HEK293T (cell line): Measurements from ENCODE around the gene NUP43.

ENCODE experiments used
- BHLHE40 ChIP-seq: fragments of 450-650 bp; IDR thresholded peaks from 2 replicates; pipeline ENCODE4 v1.6.1; 2016; ENCODE audit warnings: mild to moderate bottlenecking, moderate library complexity, borderline replicate concordance
- ELF4 ChIP-seq: fragments of 450-650 bp; IDR thresholded peaks from 2 replicates; pipeline ENCODE4 v1.6.1; 2017; ENCODE audit warnings: antibody characterized with exemption
- FOXA1 ChIP-seq: fragments of 450-650 bp; IDR thresholded peaks from 2 replicates; pipeline ENCODE4 v1.6.1; 2016; ENCODE audit warnings: mild to moderate bottlenecking
- FOXK2 ChIP-seq: fragments of 450-650 bp; IDR thresholded peaks from 2 replicates; pipeline ENCODE4 v1.6.1; 2016; ENCODE audit warnings: mild to moderate bottlenecking
- FOXM1 ChIP-seq: fragments of 450-650 bp; IDR thresholded peaks from 2 replicates; pipeline ENCODE4 v1.6.1; 2017; ENCODE audit warnings: mild to moderate bottlenecking, borderline replicate concordance
- LEF1 ChIP-seq: fragments of 450-650 bp; IDR thresholded peaks from 2 replicates; pipeline ENCODE4 v1.6.1; 2017; ENCODE audit warnings: mild to moderate bottlenecking, borderline replicate concordance
- NFRKB ChIP-seq: fragments of 450-650 bp; IDR thresholded peaks from 2 replicates; pipeline ENCODE4 v1.6.1; 2016; ENCODE audit warnings: mild to moderate bottlenecking, moderate library complexity
- SP1 ChIP-seq: fragments of 450-650 bp; IDR thresholded peaks from 2 replicates; pipeline ENCODE4 v1.6.1; 2017
- SUZ12 ChIP-seq: fragments of 450-650 bp; IDR thresholded peaks from 2 replicates; pipeline ENCODE4 v1.6.1; 2016; ENCODE audit warnings: mild to moderate bottlenecking
- TARDBP ChIP-seq: fragments of 450-650 bp; IDR thresholded peaks from 2 replicates; pipeline ENCODE4 v1.6.1; 2016
- ZNF384 ChIP-seq: fragments of 450-650 bp; IDR thresholded peaks from 2 replicates; pipeline ENCODE4 v1.6.1; 2016
- TF ChIP-seq, protein P1 (sequence below): fragments of 450-650 bp; IDR thresholded peaks from 2 replicates; pipeline ENCODE4 v1.6.1; 2016

DNA sequence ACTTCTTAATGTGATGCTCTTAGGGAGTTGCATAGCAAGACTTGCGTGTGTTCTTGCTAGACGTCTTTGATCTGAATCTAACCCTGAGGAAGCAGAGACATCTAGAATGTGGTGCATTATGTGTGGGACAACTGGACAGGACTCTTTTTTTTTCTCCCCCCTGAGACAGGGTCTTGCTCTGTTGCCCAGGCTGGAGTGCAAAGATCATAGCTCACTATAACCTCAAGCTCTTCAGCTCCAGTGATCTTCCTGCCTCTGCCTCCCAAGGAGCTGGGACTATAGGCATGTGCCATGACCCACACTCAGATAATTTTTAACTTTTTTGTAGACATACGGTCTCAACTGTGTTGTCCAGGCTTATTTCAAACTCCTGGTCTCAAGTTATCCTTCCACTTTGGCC, 37.2 kb upstream of the NUP43 start:
- TF ChIP-seq, protein P1, sequence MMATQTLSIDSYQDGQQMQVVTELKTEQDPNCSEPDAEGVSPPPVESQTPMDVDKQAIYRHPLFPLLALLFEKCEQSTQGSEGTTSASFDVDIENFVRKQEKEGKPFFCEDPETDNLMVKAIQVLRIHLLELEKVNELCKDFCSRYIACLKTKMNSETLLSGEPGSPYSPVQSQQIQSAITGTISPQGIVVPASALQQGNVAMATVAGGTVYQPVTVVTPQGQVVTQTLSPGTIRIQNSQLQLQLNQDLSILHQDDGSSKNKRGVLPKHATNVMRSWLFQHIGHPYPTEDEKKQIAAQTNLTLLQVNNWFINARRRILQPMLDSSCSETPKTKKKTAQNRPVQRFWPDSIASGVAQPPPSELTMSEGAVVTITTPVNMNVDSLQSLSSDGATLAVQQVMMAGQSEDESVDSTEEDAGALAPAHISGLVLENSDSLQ = no peak
- TF ChIP-seq BHLHE40 = no peak
- no peak for TF ChIP-seq ZNF384
- no peak for TF ChIP-seq FOXM1
- TF ChIP-seq NFRKB = no peak
- no peak for TF ChIP-seq SP1
- no peak for TF ChIP-seq ELF4
- no peak for TF ChIP-seq FOXA1
- TF ChIP-seq FOXK2 = no peak
- TF ChIP-seq TARDBP = no peak
- TF ChIP-seq SUZ12 = no peak
- no peak for TF ChIP-seq LEF1
